Fibroblast of mammary gland (primary cell): ENCODE measurements around the gene C4orf54.

Experiments
- DNase-seq: peaks from one replicate; pipeline ENCODE4 v3.0.0-alpha.2; 2010; ENCODE audit warnings: low read depth
- H3K4me3 ChIP-seq: 2 replicates; pipeline ENCODE4 v1.5.1; 2011; ENCODE audit warnings: low read depth, mild to moderate bottlenecking, low read length, moderate library complexity; ENCODE audit not compliant: control insufficient read depth
- TF ChIP-seq, protein P1 (sequence below): conservative IDR thresholded peaks from 2 replicates; pipeline ENCODE4 v1.5.1; 2011; ENCODE audit warnings: low read depth, low read length, inconsistent platforms; ENCODE audit not compliant: control insufficient read depth, insufficient read depth

C4orf54 gene

GRCh38 chr4:99642725-99643489 lies 14.7 kb downstream of the C4orf54 start:
- TF ChIP-seq, protein P1, sequence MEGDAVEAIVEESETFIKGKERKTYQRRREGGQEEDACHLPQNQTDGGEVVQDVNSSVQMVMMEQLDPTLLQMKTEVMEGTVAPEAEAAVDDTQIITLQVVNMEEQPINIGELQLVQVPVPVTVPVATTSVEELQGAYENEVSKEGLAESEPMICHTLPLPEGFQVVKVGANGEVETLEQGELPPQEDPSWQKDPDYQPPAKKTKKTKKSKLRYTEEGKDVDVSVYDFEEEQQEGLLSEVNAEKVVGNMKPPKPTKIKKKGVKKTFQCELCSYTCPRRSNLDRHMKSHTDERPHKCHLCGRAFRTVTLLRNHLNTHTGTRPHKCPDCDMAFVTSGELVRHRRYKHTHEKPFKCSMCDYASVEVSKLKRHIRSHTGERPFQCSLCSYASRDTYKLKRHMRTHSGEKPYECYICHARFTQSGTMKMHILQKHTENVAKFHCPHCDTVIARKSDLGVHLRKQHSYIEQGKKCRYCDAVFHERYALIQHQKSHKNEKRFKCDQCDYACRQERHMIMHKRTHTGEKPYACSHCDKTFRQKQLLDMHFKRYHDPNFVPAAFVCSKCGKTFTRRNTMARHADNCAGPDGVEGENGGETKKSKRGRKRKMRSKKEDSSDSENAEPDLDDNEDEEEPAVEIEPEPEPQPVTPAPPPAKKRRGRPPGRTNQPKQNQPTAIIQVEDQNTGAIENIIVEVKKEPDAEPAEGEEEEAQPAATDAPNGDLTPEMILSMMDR, result no peak
- H3K4me3 ChIP-seq, result no peak overlapping the region
- DNase-seq, result no peak

GRCh38 chr4:99640676-99641075 lies 17.0 kb downstream of the C4orf54 start:
- no peak for DNase-seq
- no peak overlapping the region for H3K4me3 ChIP-seq
- TF ChIP-seq, protein P1, result no peak

DNA sequence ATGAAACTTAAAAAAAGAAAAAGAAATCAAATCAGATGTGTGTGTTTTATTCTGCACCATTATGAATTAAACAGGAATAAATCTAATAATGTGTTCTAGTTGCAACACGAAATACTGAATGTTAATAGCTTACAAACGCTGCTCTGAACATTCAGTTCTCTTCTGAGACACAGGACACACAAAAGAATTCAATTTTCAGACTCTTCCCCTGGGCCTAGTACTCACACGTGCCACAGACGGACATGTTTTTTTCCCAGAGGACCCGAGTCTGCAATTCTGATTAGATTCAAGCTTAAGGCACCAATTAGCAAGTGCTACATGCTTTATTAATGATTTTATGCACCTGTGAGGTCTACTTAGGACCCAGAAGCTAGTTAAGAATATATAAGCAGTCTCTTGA lies 20.5 kb downstream of the C4orf54 start:
- DNase-seq, result no peak
- H3K4me3 ChIP-seq, result no peak overlapping the region
- TF ChIP-seq, protein P1, result no peak

GRCh38 chr4:99636422-99636821 lies 21.2 kb downstream of the C4orf54 start:
- TF ChIP-seq, protein P1, result no peak
- no peak for DNase-seq
- H3K4me3 ChIP-seq, result no peak overlapping the region

- peak; percentile 41 for DNase-seq
- TF ChIP-seq, protein P1, result no peak
- H3K4me3 ChIP-seq, result no peak overlapping the region
Measured at GRCh38 chr4:99635601-99636000, 22.0 kb downstream of the C4orf54 start.

GRCh38 chr4:99634742-99635360 lies 22.8 kb downstream of the C4orf54 start:
- no peak for DNase-seq
- TF ChIP-seq, protein P1, result no peak
- H3K4me3 ChIP-seq, result no peak overlapping the region
